ENCODE results near the gene ETV1. TPM values are rescaled to one million over a fixed set of nuclear protein-coding genes. Genes with fewer than 3 reads are reported as not detected.
A peak's percentile ranks its signal among the peaks of the same experiment; 100 is the strongest.

The ETV1 gene
- total and polyA plus RNA-seq, 2 of the 4 experiments (the other 2 are of a cell fraction), result 8.6 to 21.1 TPM

DNA sequence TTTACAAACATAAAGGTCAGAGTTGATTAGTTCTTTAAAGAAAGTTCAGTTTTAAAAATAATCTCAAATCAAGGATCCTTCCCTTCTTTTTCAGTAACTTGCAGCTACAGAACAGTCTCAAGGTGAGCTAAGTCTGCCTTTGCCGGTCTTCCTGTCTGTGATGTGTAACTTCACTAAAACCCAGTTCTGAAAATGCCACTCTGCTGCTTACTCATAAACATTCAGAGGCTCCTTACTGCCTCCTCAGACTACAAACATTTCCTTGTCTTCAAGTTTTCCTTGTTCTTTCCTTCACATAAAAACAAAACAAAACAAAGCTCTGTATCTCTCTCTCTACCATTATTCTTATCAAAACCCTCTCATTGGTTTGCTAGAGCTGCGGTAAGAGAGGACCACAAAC lies 128.7 kb downstream of the ETV1 start:
- H4K5ac ChIP-seq (ENCODE audit: low read depth, low read length), result no peak overlapping the region
- H2BK5ac ChIP-seq (ENCODE audit: low read depth, low read length, poor library complexity, severe bottlenecking), result no peak overlapping the region
- DNase-seq, result peak; percentile 12
- H3K4me3 ChIP-seq (ENCODE audit: insufficient read depth, low read depth, low read length), result no peak overlapping the region
- POLR2A ChIA-PET (ENCODE audit: unreplicated experiment), result interaction anchor here (0.6 kb wide), 1 partner anchor 75 kb away, joined by 3 read pairs; no protein-coding TSS in a partner anchor
- no peak overlapping the region for H3K9ac ChIP-seq (ENCODE audit: low read depth, low read length)
- no peak for TF ChIP-seq MAZ (IDR thresholded peaks at IDR 0.05; ENCODE audit: borderline replicate concordance, low read depth, low read length)
- TF ChIP-seq RCOR1 (IDR thresholded peaks at IDR 0.05; ENCODE audit: insufficient replicate concordance, low read length), result no peak
- TF ChIP-seq, protein P1, sequence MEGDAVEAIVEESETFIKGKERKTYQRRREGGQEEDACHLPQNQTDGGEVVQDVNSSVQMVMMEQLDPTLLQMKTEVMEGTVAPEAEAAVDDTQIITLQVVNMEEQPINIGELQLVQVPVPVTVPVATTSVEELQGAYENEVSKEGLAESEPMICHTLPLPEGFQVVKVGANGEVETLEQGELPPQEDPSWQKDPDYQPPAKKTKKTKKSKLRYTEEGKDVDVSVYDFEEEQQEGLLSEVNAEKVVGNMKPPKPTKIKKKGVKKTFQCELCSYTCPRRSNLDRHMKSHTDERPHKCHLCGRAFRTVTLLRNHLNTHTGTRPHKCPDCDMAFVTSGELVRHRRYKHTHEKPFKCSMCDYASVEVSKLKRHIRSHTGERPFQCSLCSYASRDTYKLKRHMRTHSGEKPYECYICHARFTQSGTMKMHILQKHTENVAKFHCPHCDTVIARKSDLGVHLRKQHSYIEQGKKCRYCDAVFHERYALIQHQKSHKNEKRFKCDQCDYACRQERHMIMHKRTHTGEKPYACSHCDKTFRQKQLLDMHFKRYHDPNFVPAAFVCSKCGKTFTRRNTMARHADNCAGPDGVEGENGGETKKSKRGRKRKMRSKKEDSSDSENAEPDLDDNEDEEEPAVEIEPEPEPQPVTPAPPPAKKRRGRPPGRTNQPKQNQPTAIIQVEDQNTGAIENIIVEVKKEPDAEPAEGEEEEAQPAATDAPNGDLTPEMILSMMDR (conservative IDR thresholded peaks at IDR 0.05; ENCODE audit: low read depth, low read length), result no peak
- TF ChIP-seq FOS (IDR thresholded peaks at IDR 0.05; ENCODE audit: low read depth, low read length), result no peak
- TF ChIP-seq MAFK (IDR thresholded peaks at IDR 0.05; ENCODE audit: low read depth, low read length), result no peak
- no peak for TF ChIP-seq BHLHE40 (IDR thresholded peaks at IDR 0.05; ENCODE audit: low read depth, low read length)
- TF ChIP-seq, protein P2, sequence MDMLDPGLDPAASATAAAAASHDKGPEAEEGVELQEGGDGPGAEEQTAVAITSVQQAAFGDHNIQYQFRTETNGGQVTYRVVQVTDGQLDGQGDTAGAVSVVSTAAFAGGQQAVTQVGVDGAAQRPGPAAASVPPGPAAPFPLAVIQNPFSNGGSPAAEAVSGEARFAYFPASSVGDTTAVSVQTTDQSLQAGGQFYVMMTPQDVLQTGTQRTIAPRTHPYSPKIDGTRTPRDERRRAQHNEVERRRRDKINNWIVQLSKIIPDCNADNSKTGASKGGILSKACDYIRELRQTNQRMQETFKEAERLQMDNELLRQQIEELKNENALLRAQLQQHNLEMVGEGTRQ (IDR thresholded peaks at IDR 0.05; ENCODE audit: low read depth, low read length), result no peak
- no peak for TF ChIP-seq SMC3 (IDR thresholded peaks at IDR 0.05; ENCODE audit: low read depth, low read length)
- TF ChIP-seq MXI1 (IDR thresholded peaks at IDR 0.05; ENCODE audit: borderline replicate concordance, low read depth, low read length), result no peak
- H3K4me2 ChIP-seq (ENCODE audit: low read depth, low read length), result no peak overlapping the region
- H2BK20ac ChIP-seq (ENCODE audit: low read depth, low read length), result no peak overlapping the region
- H2AK5ac ChIP-seq (ENCODE audit: low read depth, low read length), result no peak overlapping the region
- dilution Hi-C loops (cut with HindIII; ENCODE audit: low sequenced_read_pairs, unreplicated experiment) (no loop called here), intact Hi-C loops (cut with micrococcal nuclease) (no loop called here), in situ Hi-C loops (cut with MboI; ENCODE audit: low sequenced_read_pairs) (no loop called here)
- 0 out of 2 replicates have a peak overlapping the region, but pooled peaks have one; percentile 45 for H3K18ac ChIP-seq (ENCODE audit: low read depth, low read length)
- H3K4ac ChIP-seq (ENCODE audit: low read depth, low read length), result no peak overlapping the region
- CTCF ChIA-PET, result interaction anchor here (1.6 kb wide), 1 partner anchor 8 kb away, joined by 4 read pairs; no protein-coding TSS in a partner anchor
- WGBS, 2 experiments (ENCODE audit: extremely low coverage in 2 of 2, insufficient read length in 1 of 2), result no CpG with 5 or more reads among the region's 2 CpGs
- no peaks in the 10 kb centered on the region for H3K9me1 ChIP-seq (ENCODE audit: insufficient read depth, low read length)
- H3K23ac ChIP-seq (ENCODE audit: low read depth, low read length), result no peak overlapping the region
- H4K8ac ChIP-seq (ENCODE audit: low read depth in 2 of 2, low read length in 2 of 2), result no peak overlapping the region
- no peaks in the 10 kb centered on the region for H3K36me3 ChIP-seq (ENCODE audit: control insufficient read depth, insufficient read depth, low read length)
- H3K9me3 ChIP-seq (ENCODE audit: control insufficient read depth, insufficient read depth, low read length), result no peaks in the 10 kb centered on the region
- H3K27ac ChIP-seq (ENCODE audit: insufficient read depth, low read length), result no peak overlapping the region
- H3K56ac ChIP-seq (ENCODE audit: extremely low read depth, insufficient read depth, low read length), result no peak overlapping the region
- H2AK9ac ChIP-seq (replicated peaks; ENCODE audit: low read depth, low read length, poor library complexity), result no peak overlapping the region
- no TSS peak for BruUV-seq (replicated peaks)
- no peaks in the 10 kb centered on the region for H3K4me1 ChIP-seq (ENCODE audit: control insufficient read depth, insufficient read depth, low read length)
- H3K79me1 ChIP-seq (ENCODE audit: low read depth in 1 of 2, low read length in 2 of 2), result no peaks in the 10 kb centered on the region
- no peaks in the 10 kb centered on the region for H3K27me3 ChIP-seq (ENCODE audit: control insufficient read depth, insufficient read depth, low read length)
- ATAC-seq (ENCODE audit: low read depth), result no peak
- no peaks in the 10 kb centered on the region for H4K20me1 ChIP-seq (ENCODE audit: insufficient read depth, low read length)
- H4K91ac ChIP-seq (ENCODE audit: insufficient read depth, low read depth, low read length), result no peak overlapping the region
- H2AFZ ChIP-seq (replicated peaks; ENCODE audit: low read length, poor library complexity), result no peak overlapping the region
- no peak overlapping the region for H3K14ac ChIP-seq (replicated peaks; ENCODE audit: low read depth, low read length)
- H2BK15ac ChIP-seq (ENCODE audit: low read depth, low read length), result 0 out of 3 replicates have a peak overlapping the region, but pooled peaks have one; percentile 21
- no peak overlapping the region for H2BK120ac ChIP-seq (ENCODE audit: low read depth, low read length)
